NOMO-1 treated with dmso at 0.1 percent for 144 hours (cell line): ENCODE measurements around the gene CYFIP2.

Experiments used
- DNase-seq: peaks from one replicate; lab custom pipeline; 2025; ENCODE audit not compliant: unreplicated experiment; lab: John Stamatoyannopoulos, UW

The CYFIP2 gene

GRCh38 chr5:157253547-157253946 is 12.4 kb upstream of the CYFIP2 start:
- DNase-seq, result peak; percentile 4

- no peak for DNase-seq
These were observed 7.5 kb upstream of the CYFIP2 start for GRCh38 chr5:157258450-157258849.

- DNase-seq, result no peak
These were observed 6.2 kb upstream of the CYFIP2 start for GRCh38 chr5:157259699-157260098.

GRCh38 chr5:157263496-157264090 is 2.3 kb upstream of the CYFIP2 start:
- DNase-seq, result no peak

- no peak for DNase-seq
These were observed 524 bp downstream of the CYFIP2 start for GRCh38 chr5:157266286-157267007.

- DNase-seq, result no peak
These were observed 1.1 kb downstream of the CYFIP2 start for GRCh38 chr5:157267025-157267424.

- DNase-seq, result no peak
These were observed 2.0 kb downstream of the CYFIP2 start for GRCh38 chr5:157267761-157268480.

GRCh38 chr5:157269165-157269671 is 3.3 kb downstream of the CYFIP2 start:
- DNase-seq, result peak; percentile 35

- no peak for DNase-seq
These were observed 3.9 kb downstream of the CYFIP2 start for GRCh38 chr5:157269761-157270272.

- DNase-seq, result no peak
These were observed 4.8 kb downstream of the CYFIP2 start for GRCh38 chr5:157270771-157271170.

GRCh38 chr5:157271740-157272271 is 5.9 kb downstream of the CYFIP2 start:
- peak; percentile 44 for DNase-seq

GRCh38 chr5:157273131-157273556 is 7.2 kb downstream of the CYFIP2 start:
- peak; percentile 48 for DNase-seq

GRCh38 chr5:157275403-157275802 is 9.5 kb downstream of the CYFIP2 start:
- DNase-seq, result no peak

- no peak for DNase-seq
These were observed 12.6 kb downstream of the CYFIP2 start for GRCh38 chr5:157278319-157279037.

GRCh38 chr5:157279605-157280239 is 13.8 kb downstream of the CYFIP2 start:
- no peak for DNase-seq

GRCh38 chr5:157280927-157281326 is 15.0 kb downstream of the CYFIP2 start:
- no peak for DNase-seq

GRCh38 chr5:157282150-157282549 is 16.2 kb downstream of the CYFIP2 start:
- no peak for DNase-seq

- peak; percentile 54 for DNase-seq
These were observed 17.5 kb downstream of the CYFIP2 start for GRCh38 chr5:157283434-157283833.

- no peak for DNase-seq
These were observed 18.7 kb downstream of the CYFIP2 start for GRCh38 chr5:157284458-157285212.
